Measurements from ENCODE around the gene COLGALT1.
"Not testable (repeated sequence)": the region's sequence is repeated elsewhere in the genome, so short reads cannot be mapped to it uniquely, and the experiment has no call there.

The COLGALT1 gene

GRCh38 chr19:17557466-17557865 lies 2.0 kb downstream of the COLGALT1 start:
- TF ChIP-seq, protein P1, sequence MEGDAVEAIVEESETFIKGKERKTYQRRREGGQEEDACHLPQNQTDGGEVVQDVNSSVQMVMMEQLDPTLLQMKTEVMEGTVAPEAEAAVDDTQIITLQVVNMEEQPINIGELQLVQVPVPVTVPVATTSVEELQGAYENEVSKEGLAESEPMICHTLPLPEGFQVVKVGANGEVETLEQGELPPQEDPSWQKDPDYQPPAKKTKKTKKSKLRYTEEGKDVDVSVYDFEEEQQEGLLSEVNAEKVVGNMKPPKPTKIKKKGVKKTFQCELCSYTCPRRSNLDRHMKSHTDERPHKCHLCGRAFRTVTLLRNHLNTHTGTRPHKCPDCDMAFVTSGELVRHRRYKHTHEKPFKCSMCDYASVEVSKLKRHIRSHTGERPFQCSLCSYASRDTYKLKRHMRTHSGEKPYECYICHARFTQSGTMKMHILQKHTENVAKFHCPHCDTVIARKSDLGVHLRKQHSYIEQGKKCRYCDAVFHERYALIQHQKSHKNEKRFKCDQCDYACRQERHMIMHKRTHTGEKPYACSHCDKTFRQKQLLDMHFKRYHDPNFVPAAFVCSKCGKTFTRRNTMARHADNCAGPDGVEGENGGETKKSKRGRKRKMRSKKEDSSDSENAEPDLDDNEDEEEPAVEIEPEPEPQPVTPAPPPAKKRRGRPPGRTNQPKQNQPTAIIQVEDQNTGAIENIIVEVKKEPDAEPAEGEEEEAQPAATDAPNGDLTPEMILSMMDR (IDR thresholded peaks at IDR 0.05; ENCODE audit: control insufficient read depth, extremely low read depth, insufficient read depth): no peak
- H3K4me3 ChIP-seq (ENCODE audit: low read depth, low read length): no peak overlapping the region
- DNase-seq (ENCODE audit: low read depth): no peak

GRCh38 chr19:17560205-17560595 lies 4.8 kb downstream of the COLGALT1 start:
- no peak overlapping the region for H3K4me3 ChIP-seq (ENCODE audit: low read depth, low read length)
- TF ChIP-seq, protein P1 (IDR thresholded peaks at IDR 0.05; ENCODE audit: control insufficient read depth, extremely low read depth, insufficient read depth): no peak
- DNase-seq (ENCODE audit: low read depth): no peak

- H3K4me3 ChIP-seq (ENCODE audit: low read depth, low read length): no peak overlapping the region
- TF ChIP-seq, protein P1 (IDR thresholded peaks at IDR 0.05; ENCODE audit: control insufficient read depth, extremely low read depth, insufficient read depth): no peak
- no peak for DNase-seq (ENCODE audit: low read depth)
Observed at GRCh38 chr19:17562097-17562496, 6.6 kb downstream of the COLGALT1 start.

DNA sequence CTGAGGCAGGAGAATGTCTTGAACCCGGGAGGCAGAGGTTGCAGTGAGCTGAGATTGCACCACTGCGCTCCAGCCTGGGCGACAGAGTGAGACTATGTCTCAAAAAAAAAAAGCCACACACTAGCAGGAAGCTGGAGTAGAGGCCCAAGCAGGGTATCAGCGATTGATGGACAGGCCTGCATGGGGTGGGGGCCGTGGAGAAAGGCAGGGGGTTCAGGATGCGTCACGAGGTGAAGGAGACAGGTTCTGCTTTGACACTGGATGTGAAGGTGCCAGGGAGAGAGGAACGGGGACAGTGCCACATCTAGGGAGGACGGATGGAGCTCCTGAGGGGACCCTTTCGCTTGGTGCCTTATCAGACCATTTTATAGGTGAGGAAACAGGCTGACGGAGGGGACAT lies 7.1 kb downstream of the COLGALT1 start:
- DNase-seq (ENCODE audit: low read depth): no peak
- H3K4me3 ChIP-seq (ENCODE audit: low read depth, low read length): no peak overlapping the region
- TF ChIP-seq, protein P1 (IDR thresholded peaks at IDR 0.05; ENCODE audit: control insufficient read depth, extremely low read depth, insufficient read depth): no peak

GRCh38 chr19:17564781-17565180 lies 9.3 kb downstream of the COLGALT1 start:
- no peak for DNase-seq (ENCODE audit: low read depth)
- H3K4me3 ChIP-seq (ENCODE audit: low read depth, low read length): no peak overlapping the region
- TF ChIP-seq, protein P1 (IDR thresholded peaks at IDR 0.05; ENCODE audit: control insufficient read depth, extremely low read depth, insufficient read depth): no peak

- DNase-seq (ENCODE audit: low read depth): no peak
- H3K4me3 ChIP-seq (ENCODE audit: low read depth, low read length): no peak overlapping the region
- TF ChIP-seq, protein P1 (IDR thresholded peaks at IDR 0.05; ENCODE audit: control insufficient read depth, extremely low read depth, insufficient read depth): no peak
Observed at GRCh38 chr19:17565611-17566010, 10.2 kb downstream of the COLGALT1 start.

GRCh38 chr19:17567940-17568339 lies 12.5 kb downstream of the COLGALT1 start:
- TF ChIP-seq, protein P1 (IDR thresholded peaks at IDR 0.05; ENCODE audit: control insufficient read depth, extremely low read depth, insufficient read depth): no peak

GRCh38 chr19:17570291-17570690 lies 14.8 kb downstream of the COLGALT1 start:
- not testable (repeated sequence) for DNase-seq (ENCODE audit: low read depth)

More at GRCh38 chr19:17567940-17568339, 12.5 kb downstream of the COLGALT1 start:
- no peak for DNase-seq (ENCODE audit: low read depth)
- no peak overlapping the region for H3K4me3 ChIP-seq (ENCODE audit: low read depth, low read length)

More at GRCh38 chr19:17570291-17570690, 14.8 kb downstream of the COLGALT1 start:
- H3K4me3 ChIP-seq (ENCODE audit: low read depth, low read length): not testable (repeated sequence)
